K562 (cell line): ENCODE measurements around the gene WWOX. TPM values are rescaled to one million over a fixed set of nuclear protein-coding genes. Genes with fewer than 3 reads are reported as not detected.

Experiments used
- ATAC-seq: fragments of 200-7000 bp; cut with Tn5 transposase; 3 replicates; pipeline ENCODE4 v1.9.1; 2020; ENCODE audit warnings: moderate library complexity
- BruUV-seq: library from RNA; stranded (reverse); fragments of 400-500 nt; replicated peaks from 2 replicates; lab custom pipeline; 2021; lab: Mats Ljungman, UMichigan
- CTCF ChIA-PET: fragments of 300-600 bp; formaldehyde crosslinking; extraction: SDS; loops from one replicate; lab custom pipeline; 2021; ENCODE audit warnings: low intra/inter-chr PET ratio; lab: Yijun Ruan, JAX
- POLR2A ChIA-PET: fragments of 300-600, 350-650 bp; sonication (Branson Sonifier 250); formaldehyde crosslinking; extraction: SDS; loops from one replicate; lab custom pipeline; 2021; ENCODE audit warnings: antibody characterized with exemption, inconsistent platforms; lab: Yijun Ruan, JAX
- DNase-seq, 4 experiments: peaks; one replicate each; pipeline versions ENCODE4 v3.0.0 to v3.0.0-alpha.2; 2011 to 2018; ENCODE audit warnings: low spot score in 3 of 4, mixed read lengths in 3 of 4; ENCODE audit errors: extremely low read depth in 1 of 4
- FAIRE-seq: peaks from 2 replicates; lab custom pipeline; 2011; peaks lifted over from hg19 to GRCh38; lab: Jason Lieb, UNC
- H2AFZ ChIP-seq: 2 replicates; pipeline ENCODE4 v1.6.0; 2011; ENCODE audit warnings: low read depth, low read length, control low read depth, inconsistent platforms
- H3K27ac ChIP-seq: fragments of 200-600 bp; 3 replicates; pipeline ENCODE4 v1.8.0; 2011; ENCODE audit warnings: low read depth, mild to moderate bottlenecking, control low read depth, inconsistent platforms, low read length, moderate library complexity, mixed read lengths; ENCODE audit errors: extremely low read depth
- H3K27me3 ChIP-seq, 2 experiments: fragments of 300-600 bp in 1 of 2; 2 replicates in 1 of 2; 3 replicates in 1 of 2; pipeline versions ENCODE4 v1.6.0 to v1.8.0; 2011; ENCODE audit warnings: inconsistent platforms in 2 of 2, low read length in 2 of 2, mild to moderate bottlenecking in 1 of 2, mixed read lengths in 1 of 2, moderate library complexity in 1 of 2; ENCODE audit not compliant: control insufficient read depth in 2 of 2, insufficient read depth in 2 of 2
- H3K36me3 ChIP-seq: fragments of 300-600 bp; 3 replicates; pipeline ENCODE4 v1.8.0; 2011; ENCODE audit warnings: mild to moderate bottlenecking, low read length, inconsistent platforms; ENCODE audit not compliant: control insufficient read depth, insufficient read depth
- H3K4me1 ChIP-seq, 2 experiments: fragments of 200-600 bp in 1 of 2; replicated peaks in 1 of 2; 2 replicates in 1 of 2; 3 replicates in 1 of 2; pipeline versions ENCODE4 v1.5.1 to v1.8.0; 2011; ENCODE audit warnings: inconsistent platforms in 2 of 2, low read length in 2 of 2, mild to moderate bottlenecking in 1 of 2, mixed read lengths in 1 of 2, moderate library complexity in 1 of 2; ENCODE audit not compliant: control insufficient read depth in 2 of 2, insufficient read depth in 2 of 2
- H3K4me2 ChIP-seq: 2 replicates; pipeline ENCODE4 v1.6.1; 2011; ENCODE audit warnings: low read length, control low read depth, inconsistent platforms, mixed read lengths; ENCODE audit not compliant: insufficient read depth
- H3K4me3 ChIP-seq: fragments of 200-600 bp; sonication (generic), shearing (Covaris generic); 2 replicates; pipeline ENCODE4 v1.5.1; 2016; ENCODE audit warnings: control low read depth, inconsistent platforms
- H3K79me2 ChIP-seq: fragments of 200-600 bp; 3 replicates; pipeline ENCODE4 v1.8.0; 2011; ENCODE audit warnings: low read length, inconsistent platforms; ENCODE audit not compliant: control insufficient read depth, insufficient read depth
- H3K9ac ChIP-seq, 2 experiments: 2 replicates each; pipeline versions ENCODE4 v1.6.0 to v1.6.1; 2011; ENCODE audit warnings: low read depth in 2 of 2, low read length in 2 of 2, control low read depth in 1 of 2, inconsistent platforms in 1 of 2, mild to moderate bottlenecking in 1 of 2, mixed read lengths in 1 of 2; ENCODE audit not compliant: insufficient read depth in 1 of 2
- H3K9me1 ChIP-seq: one replicate; pipeline ENCODE4 v1.6.0; 2011; ENCODE audit warnings: inconsistent platforms, mild to moderate bottlenecking, low read length, moderate library complexity; ENCODE audit not compliant: control insufficient read depth, insufficient read depth
- H3K9me3 ChIP-seq: replicated peaks from 2 replicates; pipeline ENCODE4 v1.5.1; 2011; ENCODE audit warnings: low read depth, low read length, inconsistent platforms; ENCODE audit not compliant: control insufficient read depth, insufficient read depth
- H4K20me1 ChIP-seq: replicated peaks from 2 replicates; pipeline ENCODE4 v1.6.1; 2011; ENCODE audit warnings: low read length, inconsistent platforms, mixed read lengths; ENCODE audit not compliant: control insufficient read depth, insufficient read depth
- ASH1L ChIP-seq: fragments of 450-650 bp; IDR thresholded peaks from 2 replicates; pipeline ENCODE4 v1.6.1; 2018; ENCODE audit warnings: borderline replicate concordance, mild to moderate bottlenecking, low read depth; ENCODE audit not compliant: partially characterized antibody
- CREM ChIP-seq: IDR thresholded peaks from 2 replicates; pipeline ENCODE4 v1.6.1; 2014; ENCODE audit warnings: antibody characterized with exemption, low read depth
- EZH2 ChIP-seq: IDR thresholded peaks from 2 replicates; pipeline ENCODE4 v1.6.1; 2012; ENCODE audit warnings: low read depth, mild to moderate bottlenecking, inconsistent platforms, low read length, borderline replicate concordance
- MCM2 ChIP-seq: fragments of 450-650 bp; IDR thresholded peaks from 2 replicates; pipeline ENCODE4 v1.6.1; 2017; ENCODE audit warnings: low read depth, mild to moderate bottlenecking
- MTF1 ChIP-seq: fragments of 250-450 bp; sonication (Bioruptor Pico); IDR thresholded peaks from 2 replicates; pipeline ENCODE4 v1.9.0; 2021; ENCODE audit warnings: moderate library complexity, mild to moderate bottlenecking, inconsistent platforms, borderline replicate concordance
- NELFE ChIP-seq: IDR thresholded peaks from 2 replicates; pipeline ENCODE4 v1.6.1; 2011; ENCODE audit warnings: mild to moderate bottlenecking; ENCODE audit not compliant: insufficient read depth, insufficient read length
- OTX1 ChIP-seq: fragments of 450-650 bp; formaldehyde crosslinking; IDR thresholded peaks from 2 replicates; pipeline ENCODE4 v1.4.0; 2022; ENCODE audit warnings: mild to moderate bottlenecking
- POLR3A ChIP-seq: IDR thresholded peaks from 2 replicates; pipeline ENCODE4 v1.6.1; 2011; ENCODE audit warnings: borderline replicate concordance, mild to moderate bottlenecking, moderate library complexity; ENCODE audit not compliant: insufficient read length, insufficient read depth; ENCODE audit errors: extremely low read depth
- RBM22 ChIP-seq: fragments of 200-400 bp; formaldehyde crosslinking; IDR thresholded peaks from 2 replicates; pipeline ENCODE4 v1.6.1; 2018; ENCODE audit warnings: low read length, low read depth; ENCODE audit not compliant: poor library complexity, severe bottlenecking
- SMAD1 ChIP-seq: fragments of 150-350 bp; IDR thresholded peaks from 2 replicates; pipeline ENCODE4 v1.6.1; 2014; ENCODE audit warnings: low read length, low read depth; ENCODE audit not compliant: partially characterized antibody
- ZBTB17 ChIP-seq: fragments of 450-650 bp; formaldehyde crosslinking; IDR thresholded peaks from 2 replicates; pipeline ENCODE4 v1.4.0; 2020; ENCODE audit warnings: mild to moderate bottlenecking
- ZC3H11A ChIP-seq: IDR thresholded peaks from 2 replicates; pipeline ENCODE4 v1.6.1; 2012; ENCODE audit warnings: low read depth, low read length, improper control_type of control experiment
- ZFP30 ChIP-seq: fragments of 250-450 bp; sonication (Bioruptor Pico); IDR thresholded peaks from 2 replicates; pipeline ENCODE4 v1.8.0; 2022; ENCODE audit warnings: moderate library complexity, mild to moderate bottlenecking, inconsistent platforms, borderline replicate concordance
- WGBS: fragments of 100-300 bp; shearing (Covaris generic); methylation state at CpG from one replicate; pipeline ENCODE4 v1.1.6; 2016; ENCODE audit warnings: low coverage, mixed read lengths; ENCODE audit not compliant: insufficient coverage; ENCODE audit errors: missing lambda C conversion rate; 5-methylcytosine and 5-hydroxymethylcytosine counted together
- in situ Hi-C: fragments of 300-500 bp; cut with MboI; formaldehyde crosslinking; loops from 4 replicates; pipeline ENCODE4 v1.15.0; 2018; ENCODE audit warnings: inconsistent platforms, mixed read lengths
- intact Hi-C: fragments of 100-400 bp; cut with micrococcal nuclease; formaldehyde crosslinking; loops from 2 replicates; pipeline ENCODE4 v1.14.2; 2022
- polyA plus RNA-seq, 8 experiments: library from polyadenylated mRNA; depleted of rRNA in 4 of 8; stranded (reverse) in 5 of 8; unstranded in 3 of 8; fragments of >200 nt; fragmentation: Nextera tagmentation in 2 of 8; fragmentation: Illumina TruSeq in 1 of 8; extraction: Ambion mirVana in 2 of 8; extraction: Trizol in 1 of 8; gene quantifications; 2 replicates each; pipeline versions ENCODE4 v1.2.1 to v1.2.3, GENCODE V29; 2011 to 2014; ENCODE audit warnings: inconsistent platforms in 1 of 8, missing spikeins in 1 of 8
- total RNA-seq, 7 experiments: library from RNA; depleted of rRNA in 6 of 7; stranded (reverse); fragments of >200 nt in 6 of 7; fragmentation: Illumina TruSeq in 2 of 7; extraction: Trizol in 2 of 7; gene quantifications; 2 replicates each; pipeline versions ENCODE4 v1.2.1 to v1.2.3, GENCODE V29; 2011 to 2021; ENCODE audit warnings: low replicate concordance in 1 of 7
- TF ChIP-seq, protein P1 (sequence below): fragments of 250-450 bp; sonication (Bioruptor Pico); IDR thresholded peaks from 2 replicates; pipeline ENCODE4 v1.5.0; 2021
- TF ChIP-seq, protein P2 (sequence below): IDR thresholded peaks from 2 replicates; pipeline ENCODE4 v1.6.1; 2011; ENCODE audit warnings: borderline replicate concordance, low read depth, mild to moderate bottlenecking, moderate library complexity, low read length; ENCODE audit not compliant: insufficient read depth, poor library complexity, severe bottlenecking

Gene WWOX
- total and polyA plus RNA-seq, 9 of the 15 experiments (the other 6 are each of a cell fraction or from before 2014, with no cell fraction given), result 1.6 to 22.7 (median 8.1) TPM

DNA sequence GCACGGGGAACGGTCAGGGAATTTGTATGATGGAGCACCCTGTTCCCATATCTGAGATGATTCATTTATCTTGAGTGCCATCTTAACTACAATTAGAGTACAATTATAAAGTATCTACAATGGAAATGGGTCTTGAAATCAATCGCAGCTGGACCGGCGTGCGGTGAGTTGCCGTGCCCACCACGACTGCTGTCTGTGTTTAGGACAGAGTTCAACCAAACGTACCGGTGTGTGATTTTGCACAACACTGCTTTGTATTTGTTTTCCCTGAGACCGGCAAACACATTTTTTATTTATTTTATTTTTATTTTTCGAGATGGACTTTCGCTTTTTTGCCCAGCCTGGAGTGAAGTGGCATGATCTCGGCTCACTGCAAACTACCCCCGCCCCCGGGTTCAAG, 457.0 kb downstream of the WWOX start:
- ATAC-seq (no peak), FAIRE-seq (no peak)
- CTCF ChIA-PET, result no interaction called here

More for the DNA sequence above, 457.0 kb downstream of the WWOX start:
- TF ChIP-seq POLR3A (no peak), ZC3H11A (no peak), CREM (no peak), ASH1L (no peak), MCM2 (no peak), SMAD1 (no peak), OTX1 (CRISPR knock-in tag) (no peak), NELFE (no peak), ZBTB17 (CRISPR knock-in tag) (no peak), EZH2 (no peak), MTF1 (no peak), ZFP30 (CRISPR knock-in tag) (no peak), RBM22 (no peak)
- TF ChIP-seq, protein P1, sequence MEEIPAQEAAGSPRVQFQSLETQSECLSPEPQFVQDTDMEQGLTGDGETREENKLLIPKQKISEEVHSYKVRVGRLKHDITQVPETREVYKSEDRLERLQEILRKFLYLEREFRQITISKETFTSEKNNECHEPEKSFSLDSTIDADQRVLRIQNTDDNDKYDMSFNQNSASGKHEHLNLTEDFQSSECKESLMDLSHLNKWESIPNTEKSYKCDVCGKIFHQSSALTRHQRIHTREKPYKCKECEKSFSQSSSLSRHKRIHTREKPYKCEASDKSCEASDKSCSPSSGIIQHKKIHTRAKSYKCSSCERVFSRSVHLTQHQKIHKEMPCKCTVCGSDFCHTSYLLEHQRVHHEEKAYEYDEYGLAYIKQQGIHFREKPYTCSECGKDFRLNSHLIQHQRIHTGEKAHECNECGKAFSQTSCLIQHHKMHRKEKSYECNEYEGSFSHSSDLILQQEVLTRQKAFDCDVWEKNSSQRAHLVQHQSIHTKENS, result no peak
- TF ChIP-seq, protein P2, sequence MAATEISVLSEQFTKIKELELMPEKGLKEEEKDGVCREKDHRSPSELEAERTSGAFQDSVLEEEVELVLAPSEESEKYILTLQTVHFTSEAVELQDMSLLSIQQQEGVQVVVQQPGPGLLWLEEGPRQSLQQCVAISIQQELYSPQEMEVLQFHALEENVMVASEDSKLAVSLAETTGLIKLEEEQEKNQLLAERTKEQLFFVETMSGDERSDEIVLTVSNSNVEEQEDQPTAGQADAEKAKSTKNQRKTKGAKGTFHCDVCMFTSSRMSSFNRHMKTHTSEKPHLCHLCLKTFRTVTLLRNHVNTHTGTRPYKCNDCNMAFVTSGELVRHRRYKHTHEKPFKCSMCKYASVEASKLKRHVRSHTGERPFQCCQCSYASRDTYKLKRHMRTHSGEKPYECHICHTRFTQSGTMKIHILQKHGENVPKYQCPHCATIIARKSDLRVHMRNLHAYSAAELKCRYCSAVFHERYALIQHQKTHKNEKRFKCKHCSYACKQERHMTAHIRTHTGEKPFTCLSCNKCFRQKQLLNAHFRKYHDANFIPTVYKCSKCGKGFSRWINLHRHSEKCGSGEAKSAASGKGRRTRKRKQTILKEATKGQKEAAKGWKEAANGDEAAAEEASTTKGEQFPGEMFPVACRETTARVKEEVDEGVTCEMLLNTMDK, result no peak
- TF ChIP-seq, all 486 proteins: peak for 0
- no TSS peak for BruUV-seq
- H3K4me2 ChIP-seq, result no peak overlapping the region
- 10% methylated on average over 16 of the region's 16 CpGs for WGBS
- H3K36me3 ChIP-seq, result no peaks in the 10 kb centered on the region
- no peak overlapping the region for H3K27ac ChIP-seq
- H2AFZ ChIP-seq, result no peak overlapping the region
- peaks cover 6 to 36% of the 10 kb centered on the region in 2 experiments; a peak in 2 of 5 replicates for H3K27me3 ChIP-seq
- DNase-seq, result no peak
- H4K20me1 ChIP-seq, result no peaks in the 10 kb centered on the region
- no peaks in the 10 kb centered on the region for H3K4me1 ChIP-seq
- H3K9ac ChIP-seq, result no peak overlapping the region
- no peaks in the 10 kb centered on the region for H3K9me3 ChIP-seq
- H3K79me2 ChIP-seq, result no peaks in the 10 kb centered on the region
- POLR2A ChIA-PET, result no interaction called here
- in situ Hi-C loops (no loop called here), intact Hi-C loops (no loop called here)
- no peak overlapping the region for H3K4me3 ChIP-seq
- no peaks in the 10 kb centered on the region for H3K9me1 ChIP-seq
